GM12878 (cell line): ENCODE measurements around the gene RABL6. TPM values are rescaled to one million over a fixed set of nuclear protein-coding genes. Genes with fewer than 3 reads are reported as not detected.

Experiments used
- ATAC-seq: fragments of 200-7000 bp; cut with Tn5 transposase; 3 replicates; pipeline ENCODE4 v1.9.1; 2020; ENCODE audit warnings: mild to moderate bottlenecking, moderate library complexity
- BruUV-seq: library from RNA; stranded (reverse); fragments of 400-500 nt; replicated peaks from 2 replicates; lab custom pipeline; 2021; lab: Mats Ljungman, UMichigan
- CTCF ChIA-PET: fragments of 300-600 bp; sonication (Branson Sonifier 250); formaldehyde crosslinking; extraction: SDS; loops from one replicate; lab custom pipeline; 2021; ENCODE audit warnings: inconsistent platforms; lab: Yijun Ruan, JAX
- POLR2A ChIA-PET: fragments of 350-600 bp; formaldehyde crosslinking; extraction: SDS; loops from one replicate; lab custom pipeline; 2021; ENCODE audit warnings: inconsistent platforms; lab: Charles Lee
- RAD21 ChIA-PET: fragments of 300-600 bp; sonication (Branson Sonifier 250); formaldehyde crosslinking; loops from one replicate; lab custom pipeline; 2023; ENCODE audit warnings: antibody characterized with exemption; ENCODE audit not compliant: unreplicated experiment; lab: Charles Lee
- SMC1A ChIA-PET: fragments of 300-600 bp; sonication (Branson Sonifier 250); formaldehyde crosslinking; loops from one replicate; lab custom pipeline; 2023; ENCODE audit not compliant: unreplicated experiment, uncharacterized antibody; lab: Charles Lee
- DNase-seq: peaks from one replicate; pipeline ENCODE4 v3.0.0-alpha.2; 2011; ENCODE audit warnings: low read depth, low spot score
- FAIRE-seq: peaks from 3 replicates; lab custom pipeline; 2011; peaks lifted over from hg19 to GRCh38; lab: Jason Lieb, UNC
- H2AFZ ChIP-seq: 2 replicates; pipeline ENCODE4 v1.6.0; 2011; ENCODE audit warnings: low read depth, low read length, control low read depth; ENCODE audit not compliant: control insufficient read depth
- H3K27ac ChIP-seq: 2 replicates; pipeline ENCODE4 v1.5.1; 2011; ENCODE audit warnings: control low read depth; ENCODE audit not compliant: control insufficient read depth, insufficient read depth
- H3K27me3 ChIP-seq, 2 experiments: replicated peaks in 1 of 2; 2 replicates each; pipeline versions ENCODE4 v1.6.0 to v1.6.1; 2011; ENCODE audit warnings: low read length in 1 of 2; ENCODE audit not compliant: control insufficient read depth in 2 of 2, insufficient read depth in 2 of 2
- H3K36me3 ChIP-seq, 2 experiments: 2 replicates each; pipeline ENCODE4 v1.5.1; 2011; ENCODE audit warnings: low read length in 1 of 2; ENCODE audit not compliant: control insufficient read depth in 2 of 2, insufficient read depth in 2 of 2
- H3K4me1 ChIP-seq: 2 replicates; pipeline ENCODE4 v1.6.1; 2011; ENCODE audit warnings: mild to moderate bottlenecking, low read length, moderate library complexity, mixed read lengths; ENCODE audit not compliant: control insufficient read depth, insufficient read depth
- H3K4me2 ChIP-seq: 2 replicates; pipeline ENCODE4 v1.6.0; 2011; ENCODE audit warnings: control low read depth; ENCODE audit not compliant: control insufficient read depth, insufficient read depth
- H3K4me3 ChIP-seq: fragments of 200-600 bp; sonication (generic); 2 replicates; pipeline ENCODE4 v1.5.1; 2016
- H3K79me2 ChIP-seq: 2 replicates; pipeline ENCODE4 v1.6.0; 2011; ENCODE audit warnings: low read length; ENCODE audit not compliant: control insufficient read depth, insufficient read depth
- H3K9ac ChIP-seq: 2 replicates; pipeline ENCODE4 v1.8.0; 2011; ENCODE audit warnings: low read length, control low read depth, mixed read lengths; ENCODE audit not compliant: control insufficient read depth, insufficient read depth
- H3K9me3 ChIP-seq: replicated peaks from 3 replicates; pipeline ENCODE4 v1.5.1; 2011; ENCODE audit warnings: mild to moderate bottlenecking, low read length; ENCODE audit not compliant: control insufficient read depth, insufficient read depth
- H4K20me1 ChIP-seq: 2 replicates; pipeline ENCODE4 v1.6.0; 2011; ENCODE audit not compliant: control insufficient read depth, insufficient read depth
- BMI1 ChIP-seq: fragments of 450-650 bp; IDR thresholded peaks from 2 replicates; pipeline ENCODE4 v1.6.1; 2016; ENCODE audit warnings: mild to moderate bottlenecking, moderate library complexity, borderline replicate concordance
- CREB1 ChIP-seq: IDR thresholded peaks from 2 replicates; pipeline ENCODE4 v1.6.1; 2012; ENCODE audit warnings: low read depth, mild to moderate bottlenecking, inconsistent platforms
- ETV6 ChIP-seq, 2 experiments: fragments of 450-650 bp in 1 of 2; IDR thresholded peaks in 1 of 2; conservative IDR thresholded peaks in 1 of 2; 2 replicates each; pipeline ENCODE4 v1.6.1; 2014; ENCODE audit warnings: antibody characterized with exemption in 1 of 2, borderline replicate concordance in 1 of 2, low read depth in 1 of 2, mild to moderate bottlenecking in 1 of 2, moderate library complexity in 1 of 2
- KLF5 ChIP-seq: fragments of 450-650 bp; IDR thresholded peaks from 2 replicates; pipeline ENCODE4 v1.6.1; 2014; ENCODE audit warnings: mild to moderate bottlenecking; ENCODE audit not compliant: partially characterized antibody
- MEF2B ChIP-seq: fragments of 450-650 bp; IDR thresholded peaks from 2 replicates; pipeline ENCODE4 v1.6.1; 2018; ENCODE audit warnings: mild to moderate bottlenecking, moderate library complexity; ENCODE audit not compliant: partially characterized antibody, poor library complexity, severe bottlenecking
- NR2F1 ChIP-seq: fragments of 450-650 bp; conservative IDR thresholded peaks from 2 replicates; pipeline ENCODE4 v1.6.1; 2017; ENCODE audit warnings: mild to moderate bottlenecking
- RBBP5 ChIP-seq: fragments of 200-600 bp; sonication (generic); conservative IDR thresholded peaks from 2 replicates; pipeline ENCODE4 v1.6.1; 2016
- SP1 ChIP-seq: IDR thresholded peaks from one replicate; pipeline ENCODE4 v1.6.1; 2011; ENCODE audit warnings: low read depth, low read length
- WGBS: methylation state at CpG from one replicate; pipeline ENCODE4 v1.1.6; 2016; ENCODE audit warnings: low lambda C conversion rate; ENCODE audit not compliant: insufficient replicate concordance, insufficient coverage; ENCODE audit errors: missing lambda C conversion rate; 5-methylcytosine and 5-hydroxymethylcytosine counted together
- in situ Hi-C: fragments of 300-500 bp; cut with MboI; formaldehyde crosslinking; loops from 9 replicates; pipeline ENCODE4 v1.14.3; 2018; ENCODE audit warnings: mixed read lengths
- intact Hi-C: fragments of 100-400 bp; cut with micrococcal nuclease; formaldehyde crosslinking; loops from one replicate; pipeline ENCODE4 v1.14.2; 2022; ENCODE audit not compliant: unreplicated experiment
- polyA plus RNA-seq, 11 experiments: library from polyadenylated mRNA; depleted of rRNA in 4 of 11; unstranded in 6 of 11; stranded (reverse) in 5 of 11; fragments of >200 nt; fragmentation: Nextera tagmentation in 4 of 11; fragmentation: Illumina TruSeq in 1 of 11; extraction: Ambion mirVana in 4 of 11; extraction: Trizol in 1 of 11; gene quantifications; 1 replicate in 1 of 11; 2 replicates in 10 of 11; pipeline versions ENCODE4 v1.2.1 to v1.2.3, GENCODE V29; 2011 to 2016; ENCODE audit warnings: inconsistent platforms in 2 of 11, missing spikeins in 2 of 11, low read depth in 1 of 11
- total RNA-seq, 4 experiments: library from RNA; depleted of rRNA in 3 of 4; stranded (reverse); fragments of >200 nt in 3 of 4; fragmentation: Illumina TruSeq in 1 of 4; extraction: Trizol in 1 of 4; gene quantifications; 2 replicates each; pipeline versions ENCODE4 v1.2.1 to v1.2.3, GENCODE V29; 2013 to 2021
- TF ChIP-seq, protein P1 (sequence below): IDR thresholded peaks from 2 replicates; pipeline ENCODE4 v1.6.1; 2012; ENCODE audit warnings: improper control_type of control experiment, low read depth, low read length; ENCODE audit not compliant: insufficient replicate concordance

The RABL6 gene
- total and polyA plus RNA-seq, 10 of the 15 experiments (the other 5 are each of a cell fraction or from before 2014, with no cell fraction given), result 1.4 to 134 (median 42.7) TPM

DNA sequence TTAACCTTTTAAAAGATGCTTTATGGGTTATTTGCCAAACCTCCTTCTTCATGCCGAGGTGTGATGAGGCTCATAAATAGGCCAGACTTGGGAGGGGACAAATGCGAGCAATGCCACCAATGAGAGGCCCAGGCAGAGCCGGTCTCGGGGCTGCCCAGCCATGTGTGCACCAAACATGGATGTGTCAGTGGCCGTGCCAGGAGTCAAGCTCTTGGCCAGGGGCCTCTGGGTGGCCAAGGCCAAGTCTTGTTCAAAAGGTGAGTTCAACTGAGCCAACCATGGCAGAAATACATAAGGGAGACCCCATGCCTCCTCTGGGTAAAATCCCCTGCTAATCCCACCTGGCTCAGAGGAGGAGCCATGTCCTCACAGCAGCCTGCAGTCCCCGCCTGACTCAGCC lies 32.6 kb upstream of the RABL6 start:
- in situ Hi-C loops, result no loop called here
- Histone ChIP-seq H3K9me3 (peaks cover 6% of the 10 kb centered on the region; the same call in 2 of the 3 replicates), H3K4me2 (no peak overlapping the region), H3K4me1 (no peaks in the 10 kb centered on the region)
- ATAC-seq, result no peak
- ChIA-PET RAD21 (no interaction called here), SMC1A (no interaction called here)
- no peak for FAIRE-seq
- WGBS, result 63% methylated on average over 6 of the region's 6 CpGs
- TF ChIP-seq BMI1 (no peak), CREB1 (no peak), RBBP5 (no peak), MEF2B (no peak), SP1 (no peak), NR2F1 (no peak), KLF5 (no peak), ETV6 (conservative IDR thresholded peaks at IDR 0.05 in 1 of 2, IDR thresholded peaks at IDR 0.05 in 1 of 2; ENCODE audit: borderline replicate concordance in 1 of 2, low read depth in 1 of 2) (no peak)
- TF ChIP-seq, protein P1, sequence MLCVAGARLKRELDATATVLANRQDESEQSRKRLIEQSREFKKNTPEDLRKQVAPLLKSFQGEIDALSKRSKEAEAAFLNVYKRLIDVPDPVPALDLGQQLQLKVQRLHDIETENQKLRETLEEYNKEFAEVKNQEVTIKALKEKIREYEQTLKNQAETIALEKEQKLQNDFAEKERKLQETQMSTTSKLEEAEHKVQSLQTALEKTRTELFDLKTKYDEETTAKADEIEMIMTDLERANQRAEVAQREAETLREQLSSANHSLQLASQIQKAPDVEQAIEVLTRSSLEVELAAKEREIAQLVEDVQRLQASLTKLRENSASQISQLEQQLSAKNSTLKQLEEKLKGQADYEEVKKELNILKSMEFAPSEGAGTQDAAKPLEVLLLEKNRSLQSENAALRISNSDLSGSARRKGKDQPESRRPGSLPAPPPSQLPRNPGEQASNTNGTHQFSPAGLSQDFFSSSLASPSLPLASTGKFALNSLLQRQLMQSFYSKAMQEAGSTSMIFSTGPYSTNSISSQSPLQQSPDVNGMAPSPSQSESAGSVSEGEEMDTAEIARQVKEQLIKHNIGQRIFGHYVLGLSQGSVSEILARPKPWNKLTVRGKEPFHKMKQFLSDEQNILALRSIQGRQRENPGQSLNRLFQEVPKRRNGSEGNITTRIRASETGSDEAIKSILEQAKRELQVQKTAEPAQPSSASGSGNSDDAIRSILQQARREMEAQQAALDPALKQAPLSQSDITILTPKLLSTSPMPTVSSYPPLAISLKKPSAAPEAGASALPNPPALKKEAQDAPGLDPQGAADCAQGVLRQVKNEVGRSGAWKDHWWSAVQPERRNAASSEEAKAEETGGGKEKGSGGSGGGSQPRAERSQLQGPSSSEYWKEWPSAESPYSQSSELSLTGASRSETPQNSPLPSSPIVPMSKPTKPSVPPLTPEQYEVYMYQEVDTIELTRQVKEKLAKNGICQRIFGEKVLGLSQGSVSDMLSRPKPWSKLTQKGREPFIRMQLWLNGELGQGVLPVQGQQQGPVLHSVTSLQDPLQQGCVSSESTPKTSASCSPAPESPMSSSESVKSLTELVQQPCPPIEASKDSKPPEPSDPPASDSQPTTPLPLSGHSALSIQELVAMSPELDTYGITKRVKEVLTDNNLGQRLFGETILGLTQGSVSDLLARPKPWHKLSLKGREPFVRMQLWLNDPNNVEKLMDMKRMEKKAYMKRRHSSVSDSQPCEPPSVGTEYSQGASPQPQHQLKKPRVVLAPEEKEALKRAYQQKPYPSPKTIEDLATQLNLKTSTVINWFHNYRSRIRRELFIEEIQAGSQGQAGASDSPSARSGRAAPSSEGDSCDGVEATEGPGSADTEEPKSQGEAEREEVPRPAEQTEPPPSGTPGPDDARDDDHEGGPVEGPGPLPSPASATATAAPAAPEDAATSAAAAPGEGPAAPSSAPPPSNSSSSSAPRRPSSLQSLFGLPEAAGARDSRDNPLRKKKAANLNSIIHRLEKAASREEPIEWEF, result no peak
- TF ChIP-seq, all 136 proteins: peak for 0
- no peaks in the 10 kb centered on the region for H3K36me3 ChIP-seq
- no peak overlapping the region for H3K27ac ChIP-seq
- no peaks in the 10 kb centered on the region for H3K79me2 ChIP-seq
- ChIA-PET CTCF (no interaction called here), POLR2A (no interaction called here)
- intact Hi-C loops, result no loop called here
- no peak for DNase-seq
- H2AFZ ChIP-seq, result no peak overlapping the region
- no peaks in the 10 kb centered on the region for H4K20me1 ChIP-seq
- no peak overlapping the region for H3K4me3 ChIP-seq
- no TSS peak for BruUV-seq
- H3K27me3 ChIP-seq, result peaks cover 0 to 1% of the 10 kb centered on the region in 2 experiments; a peak in 1 of 4 replicates
- no peak overlapping the region for H3K9ac ChIP-seq
